HG02973 (cell line): Measurements from ENCODE around the gene IL17RC.

Source experiments
- ATAC-seq: cut with Tn5 transposase; IDR thresholded peaks from one replicate; pipeline ENCODE4 v1.9.1; 2021; ENCODE audit warnings: moderate library complexity; ENCODE audit not compliant: unreplicated experiment

Gene IL17RC

DNA sequence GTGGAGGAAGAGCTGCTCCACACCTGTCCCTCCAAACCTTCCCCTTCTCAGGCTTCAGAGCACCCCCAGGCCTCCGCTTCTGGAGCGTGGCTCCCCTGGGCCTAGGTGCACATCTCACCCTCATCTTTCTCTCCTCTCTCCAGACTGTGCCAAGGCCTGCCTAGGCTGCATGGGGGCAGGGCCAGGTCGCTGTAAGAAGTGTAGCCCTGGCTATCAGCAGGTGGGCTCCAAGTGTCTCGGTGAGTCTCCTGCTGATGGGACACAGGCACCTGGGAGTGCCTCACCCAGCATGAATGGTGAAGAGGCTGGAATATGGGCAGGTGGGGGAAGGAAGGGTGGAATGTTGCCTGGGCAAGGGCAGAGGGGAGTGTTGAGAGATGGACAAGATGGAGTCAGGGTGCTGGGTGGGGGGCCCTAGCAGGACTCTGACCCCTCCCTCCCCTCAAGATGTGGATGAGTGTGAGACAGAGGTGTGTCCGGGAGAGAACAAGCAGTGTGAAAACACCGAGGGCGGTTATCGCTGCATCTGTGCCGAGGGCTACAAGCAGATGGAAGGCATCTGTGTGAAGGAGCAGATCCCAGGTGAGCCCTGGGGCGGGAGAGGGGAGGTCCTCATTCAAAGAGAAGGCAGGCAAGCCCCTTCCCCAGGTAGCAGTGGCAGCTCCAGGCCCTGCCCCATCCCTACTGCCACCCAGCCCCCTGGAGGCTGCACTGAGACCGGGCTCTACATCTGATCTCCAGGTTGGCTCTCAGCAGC, 26.2 kb downstream of the IL17RC start:
- ATAC-seq: no peak

DNA sequence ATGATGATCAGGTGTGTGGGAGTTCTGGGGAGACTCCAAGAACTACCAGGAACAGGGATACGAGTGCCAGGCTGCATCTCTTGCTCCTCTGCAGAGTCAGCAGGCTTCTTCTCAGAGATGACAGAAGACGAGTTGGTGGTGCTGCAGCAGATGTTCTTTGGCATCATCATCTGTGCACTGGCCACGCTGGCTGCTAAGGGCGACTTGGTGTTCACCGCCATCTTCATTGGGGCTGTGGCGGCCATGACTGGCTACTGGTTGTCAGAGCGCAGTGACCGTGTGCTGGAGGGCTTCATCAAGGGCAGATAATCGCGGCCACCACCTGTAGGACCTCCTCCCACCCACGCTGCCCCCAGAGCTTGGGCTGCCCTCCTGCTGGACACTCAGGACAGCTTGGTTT, 27.4 kb downstream of the IL17RC start:
- ATAC-seq: no peak

DNA sequence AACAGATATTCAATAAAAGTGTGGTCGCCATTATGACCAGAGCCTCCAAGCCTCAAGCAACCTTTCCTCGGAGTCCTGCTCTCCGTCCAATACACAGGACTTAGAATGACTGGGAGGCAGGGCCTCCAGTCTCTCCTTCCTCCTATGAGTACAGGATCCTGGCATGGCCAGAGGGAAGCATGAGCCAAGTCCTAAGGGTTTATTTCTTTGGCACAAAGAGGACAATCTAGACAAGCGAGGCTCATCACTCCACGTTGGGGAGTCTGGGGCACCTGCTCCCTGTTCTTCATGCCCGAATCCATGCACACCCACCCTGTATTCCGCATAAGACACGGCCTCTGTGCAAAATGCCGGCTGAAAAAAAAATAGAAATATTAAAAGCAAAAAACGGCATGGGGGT, 28.5 kb downstream of the IL17RC start:
- ATAC-seq: no peak

DNA sequence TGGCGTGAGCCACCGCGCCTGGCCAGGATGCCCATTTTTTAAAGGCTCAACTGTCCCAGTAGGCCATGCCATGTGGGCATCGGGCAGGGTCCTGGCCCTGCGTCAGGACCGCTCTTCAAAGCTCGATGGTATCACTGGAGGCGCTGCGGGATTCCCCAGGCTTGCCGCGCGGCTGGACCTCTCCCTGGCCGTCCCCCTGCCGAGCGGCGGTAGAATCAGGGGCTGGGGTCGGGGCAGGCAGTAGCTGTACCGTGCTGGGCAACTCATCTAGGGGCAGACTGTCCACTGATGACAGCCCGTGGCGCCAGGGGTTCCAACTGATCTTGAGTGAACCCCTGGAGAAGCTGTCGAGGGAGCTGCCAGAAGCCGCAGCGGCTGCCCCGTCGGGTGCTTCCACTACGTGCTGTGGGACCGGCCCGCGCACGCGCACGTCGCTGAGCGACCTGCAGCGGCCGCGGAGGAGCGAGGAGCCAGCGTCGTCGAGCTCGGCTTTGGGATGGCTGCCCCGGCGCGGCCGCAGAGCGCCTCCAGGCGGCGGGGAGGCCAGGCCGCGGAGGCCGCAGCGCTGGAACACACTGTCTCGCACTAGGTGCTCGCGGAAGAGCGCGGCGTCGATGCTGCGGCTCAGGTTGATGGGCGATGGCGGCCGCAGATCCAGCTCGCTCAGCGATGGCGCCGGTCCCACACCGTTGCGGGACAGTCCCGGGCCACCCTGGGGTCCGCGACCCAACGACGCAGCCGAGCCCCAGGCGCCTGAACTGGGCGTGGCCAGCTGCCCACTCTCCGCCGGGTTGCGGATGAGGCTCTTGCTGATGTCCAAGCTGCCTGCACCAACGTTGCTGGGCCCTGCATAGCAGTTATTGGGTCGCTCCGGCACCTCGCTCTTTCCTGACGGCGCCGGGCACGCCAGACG, 29.5 kb downstream of the IL17RC start:
- peak; percentile 55 for ATAC-seq

DNA sequence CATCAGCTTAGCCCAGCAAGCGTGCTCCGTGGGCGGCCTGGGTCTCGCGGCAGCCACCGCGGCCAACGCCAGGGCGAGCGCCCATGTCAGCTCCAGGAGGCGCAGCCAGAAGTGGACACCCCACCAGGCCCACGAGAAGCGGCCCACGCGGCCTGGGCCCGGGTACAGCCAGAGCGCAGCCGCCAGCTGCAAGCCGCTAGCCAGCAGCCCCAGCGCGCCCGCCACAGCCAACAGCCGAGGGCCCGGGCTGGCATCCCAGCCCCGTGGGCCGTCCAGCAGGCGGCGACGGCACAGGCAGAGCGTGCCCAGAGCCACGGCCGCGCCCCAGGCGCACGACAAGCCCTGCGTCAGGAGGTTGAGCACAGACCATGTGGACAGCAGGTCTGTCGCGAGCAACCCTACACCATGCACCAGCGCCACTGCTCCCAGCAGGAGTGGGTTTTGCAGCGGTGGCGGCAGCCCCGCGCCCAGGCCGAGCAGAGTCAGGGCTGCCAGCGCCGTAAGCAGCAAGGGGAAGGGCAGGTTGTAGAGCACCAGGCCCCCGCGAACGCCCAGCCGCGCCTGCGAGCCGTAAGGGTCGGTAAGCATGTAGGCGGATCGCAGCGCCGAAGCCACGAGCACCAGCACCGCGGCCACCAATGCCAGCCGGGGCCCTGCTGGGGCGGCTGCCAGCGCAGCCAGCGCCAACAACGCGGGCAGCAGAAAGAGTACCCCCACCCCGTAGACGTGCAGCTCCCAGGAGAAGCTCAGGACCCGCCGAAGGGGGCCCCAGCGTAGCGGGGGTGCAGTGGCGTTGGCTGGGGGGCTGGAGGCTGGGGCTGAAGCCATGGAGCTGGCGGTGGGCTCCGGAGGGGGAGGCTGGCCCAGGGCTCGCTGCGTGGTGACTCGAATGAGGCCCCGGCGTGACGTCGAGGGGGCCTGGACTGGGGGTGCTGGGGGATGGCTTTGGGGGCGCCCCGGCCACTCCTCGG, 30.4 kb downstream of the IL17RC start:
- ATAC-seq: no peak

DNA sequence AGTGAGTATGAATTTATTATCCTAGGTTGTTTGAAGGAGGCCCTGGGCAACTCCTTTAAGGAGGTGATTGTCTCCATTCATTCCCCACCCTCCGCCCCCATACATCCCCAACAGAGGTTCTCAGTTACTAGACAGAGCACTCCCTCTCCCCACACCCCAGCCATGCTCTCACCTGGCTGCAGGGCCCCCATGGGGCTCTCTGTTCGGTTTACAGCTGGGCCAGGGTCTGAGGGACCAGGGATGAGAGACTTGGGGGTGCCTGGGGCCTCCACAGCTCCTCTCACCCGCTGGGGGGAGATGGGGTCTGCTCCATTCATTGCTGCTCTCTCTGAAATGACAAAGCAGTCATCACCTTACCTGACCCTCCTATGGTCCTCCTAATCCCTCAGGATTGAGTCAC, 31.7 kb downstream of the IL17RC start:
- ATAC-seq: no peak

DNA sequence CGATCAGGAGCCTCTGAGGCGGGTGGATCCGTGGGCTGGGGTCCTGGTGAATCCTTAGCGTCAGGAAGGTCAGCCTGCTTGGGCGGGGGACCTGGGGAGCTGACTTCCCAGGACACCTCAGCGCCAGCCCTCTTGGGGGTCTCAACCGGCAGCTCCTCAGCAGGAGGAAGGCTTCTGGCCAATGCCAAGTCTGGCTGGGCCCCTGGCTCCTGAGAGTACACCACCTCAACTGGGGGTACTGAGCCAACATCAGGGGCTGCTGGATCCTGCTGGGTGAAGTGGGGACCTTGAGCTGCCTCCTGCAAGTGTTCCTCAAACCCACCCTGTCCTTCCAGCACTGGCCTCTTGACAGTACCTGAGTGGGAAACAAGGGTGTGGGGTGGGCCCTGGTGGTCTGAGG, 32.2 kb downstream of the IL17RC start:
- ATAC-seq: no peak

DNA sequence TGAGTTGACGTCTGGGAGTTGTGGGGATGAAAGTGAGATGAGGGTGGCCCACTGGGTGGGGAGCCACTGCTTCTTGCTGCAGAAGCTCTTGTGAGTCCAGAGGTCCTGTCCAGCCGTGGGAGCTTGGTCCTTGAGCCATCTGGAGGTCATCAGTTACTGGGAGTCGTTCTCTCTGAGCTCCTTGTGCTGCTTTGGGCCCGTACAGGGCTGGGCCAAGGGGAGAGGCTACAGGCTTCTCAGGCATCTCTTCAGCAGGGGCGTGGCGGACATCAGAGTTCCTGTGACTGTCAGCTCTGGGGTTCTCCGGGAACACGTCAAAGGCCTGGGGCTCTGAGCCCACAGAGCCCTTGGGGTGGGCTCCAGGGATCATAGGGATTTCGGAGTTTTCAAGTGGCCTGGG, 32.7 kb downstream of the IL17RC start:
- no peak for ATAC-seq

DNA sequence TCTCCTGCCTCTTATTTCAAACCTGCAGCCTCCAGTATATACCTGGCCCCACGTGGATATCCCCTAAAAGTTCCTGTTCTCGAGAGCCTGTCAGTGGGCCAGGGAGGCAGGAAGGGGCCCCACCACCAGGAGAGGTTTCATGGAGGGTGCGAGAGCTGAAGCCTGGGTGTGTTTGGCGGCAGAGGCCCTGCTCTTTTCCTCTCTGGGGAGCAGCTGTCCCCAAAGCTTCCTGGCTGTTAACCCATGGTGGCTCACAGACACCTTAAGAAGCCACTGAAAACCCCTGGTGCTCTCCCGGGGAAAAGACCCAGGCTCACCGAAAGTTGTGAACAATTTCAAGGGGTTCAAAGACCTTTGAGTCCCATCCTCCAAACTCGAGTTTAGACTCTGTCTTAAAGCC, 34.2 kb downstream of the IL17RC start:
- ATAC-seq: no peak

DNA sequence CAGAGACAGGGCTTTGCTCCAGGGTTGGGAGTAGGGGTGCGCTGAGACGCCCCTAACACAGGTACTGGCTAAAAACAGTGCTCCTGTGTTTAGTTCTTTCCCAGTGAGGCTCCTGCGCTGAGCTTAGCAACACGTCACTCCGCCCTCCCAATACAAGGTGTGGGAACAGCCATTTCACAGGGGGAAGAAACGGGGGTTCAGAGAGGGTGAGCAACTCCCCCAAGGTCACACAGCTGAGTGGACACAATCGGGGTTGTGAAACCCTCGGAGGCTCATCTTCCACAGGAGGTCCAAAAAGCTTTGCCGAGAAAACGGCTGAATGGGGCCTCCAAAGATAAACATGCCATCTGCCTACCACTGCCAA, 34.7 kb downstream of the IL17RC start:
- ATAC-seq: no peak

DNA sequence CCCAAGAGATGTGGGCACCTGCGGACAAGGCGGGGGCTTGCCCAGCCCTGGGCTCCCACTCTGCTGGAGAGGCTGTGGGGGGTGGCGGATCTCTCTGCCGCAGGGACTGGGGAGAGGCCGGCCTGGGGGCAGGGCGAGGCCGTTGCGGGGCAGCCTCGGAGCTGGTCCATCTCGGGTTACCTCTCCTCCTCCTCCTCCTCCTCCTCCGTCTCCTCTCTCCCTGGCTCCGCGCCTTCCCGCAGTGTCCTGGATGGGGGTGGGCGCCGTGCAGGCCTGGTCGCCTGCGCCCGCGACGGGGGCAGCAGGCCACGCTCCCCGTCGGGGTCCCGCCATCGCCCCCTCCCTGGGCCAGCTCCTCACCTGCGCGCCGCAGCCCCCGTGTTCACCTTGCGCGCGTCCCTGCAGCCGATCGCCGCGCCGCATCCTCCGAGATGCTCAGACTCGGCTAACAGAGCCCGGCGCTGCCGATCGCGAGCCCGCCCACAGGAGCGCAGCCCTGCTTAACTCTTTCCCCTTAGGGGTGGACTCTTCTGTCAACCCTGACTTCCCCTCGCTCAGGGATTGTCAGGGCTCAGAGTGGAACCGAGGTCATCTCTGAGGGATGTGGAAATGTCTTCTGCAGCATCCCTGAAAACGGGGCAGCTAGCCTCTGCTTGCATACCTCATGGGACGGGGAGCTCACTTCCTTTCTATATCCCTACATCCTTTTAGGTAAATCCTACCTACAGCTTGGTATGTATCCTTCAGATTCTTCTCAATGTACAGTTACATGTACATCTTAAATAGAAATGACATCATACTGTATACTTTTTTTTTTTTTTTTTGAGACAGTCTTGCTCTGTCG, 35.3 kb downstream of the IL17RC start, which contains the start of gene PRRT3:
PRRT3 (minus strand) TSS at position 447 of the 844 bp plus-strand sequence. CDS start 2,293 bp downstream, outside the sequence.
- peak; percentile 81 for ATAC-seq

DNA sequence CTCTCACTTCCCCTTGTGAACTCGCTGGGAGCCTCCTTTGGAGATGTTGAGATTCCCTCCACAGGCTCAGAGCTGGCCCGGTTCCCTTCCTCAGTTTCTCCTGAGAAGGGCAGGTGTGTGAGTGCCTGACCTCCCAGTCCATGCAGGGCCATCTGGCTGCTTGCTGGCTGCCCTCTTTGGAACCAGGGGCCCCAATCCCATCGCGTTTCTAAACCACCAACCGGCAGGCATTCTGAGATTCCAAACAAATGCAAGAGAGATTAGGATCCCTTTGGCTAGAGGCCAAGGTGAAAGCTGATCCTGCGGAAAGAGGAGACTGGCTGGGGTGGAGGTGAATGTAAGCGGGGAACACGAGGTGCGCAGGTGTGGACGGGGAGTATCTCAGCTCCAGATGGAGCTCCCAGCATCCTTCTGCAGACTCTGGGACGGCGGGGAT, 38.2 kb downstream of the IL17RC start:
- ATAC-seq: no peak

DNA sequence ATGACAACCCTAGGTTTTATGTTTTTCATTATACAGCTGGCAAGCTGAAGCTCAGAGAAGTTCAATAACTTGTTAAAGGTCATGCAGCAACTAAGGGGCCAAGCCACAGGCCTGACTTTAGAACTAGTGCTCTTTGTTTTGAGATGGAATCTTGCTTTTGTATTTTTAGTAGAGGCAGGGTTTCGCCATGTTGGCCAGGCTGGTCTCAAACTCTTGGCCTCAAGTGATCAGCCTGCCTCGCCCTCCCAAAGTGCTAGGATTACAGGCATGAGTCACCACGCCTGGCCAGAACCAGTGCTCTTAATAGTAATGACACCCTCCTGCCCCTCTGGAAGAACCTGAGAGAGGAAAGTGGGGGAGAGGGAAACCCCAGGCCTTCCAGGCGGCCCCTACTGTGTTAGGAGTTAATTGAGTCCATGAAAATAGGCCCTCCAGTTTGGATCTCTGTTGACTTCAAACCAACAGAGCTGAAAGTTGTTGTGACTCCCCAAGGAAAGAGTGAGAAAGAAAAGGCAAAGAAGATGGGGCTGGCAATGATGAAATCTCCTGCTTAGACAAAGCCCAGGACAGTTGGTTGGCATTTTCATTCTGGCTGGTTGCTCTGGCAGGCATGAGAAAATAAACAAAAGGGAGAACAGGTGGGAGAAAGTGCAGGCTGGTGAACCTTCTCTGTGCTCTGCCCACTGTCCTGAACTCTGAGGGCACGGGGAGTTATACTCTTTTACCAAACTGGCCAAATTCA, 38.9 kb downstream of the IL17RC start:
- ATAC-seq: no peak

DNA sequence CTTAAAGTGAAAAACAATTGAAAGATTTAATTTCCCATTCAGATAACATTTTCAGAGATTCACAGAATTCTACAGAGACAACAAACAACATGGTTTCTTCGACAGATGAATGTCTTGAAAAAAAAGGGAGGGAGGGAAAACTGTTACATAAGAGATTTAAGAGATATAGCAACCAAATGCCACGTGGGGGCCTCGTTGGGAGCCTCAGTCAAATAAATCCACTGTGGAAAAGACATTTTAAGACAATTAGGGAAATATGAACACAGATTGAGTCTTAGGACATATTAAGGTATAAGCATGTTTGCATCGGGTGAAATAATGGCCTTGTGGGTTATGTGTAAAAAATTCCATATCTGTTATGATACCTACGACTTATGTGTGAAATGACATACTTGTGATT, 40.3 kb downstream of the IL17RC start:
- no peak for ATAC-seq

DNA sequence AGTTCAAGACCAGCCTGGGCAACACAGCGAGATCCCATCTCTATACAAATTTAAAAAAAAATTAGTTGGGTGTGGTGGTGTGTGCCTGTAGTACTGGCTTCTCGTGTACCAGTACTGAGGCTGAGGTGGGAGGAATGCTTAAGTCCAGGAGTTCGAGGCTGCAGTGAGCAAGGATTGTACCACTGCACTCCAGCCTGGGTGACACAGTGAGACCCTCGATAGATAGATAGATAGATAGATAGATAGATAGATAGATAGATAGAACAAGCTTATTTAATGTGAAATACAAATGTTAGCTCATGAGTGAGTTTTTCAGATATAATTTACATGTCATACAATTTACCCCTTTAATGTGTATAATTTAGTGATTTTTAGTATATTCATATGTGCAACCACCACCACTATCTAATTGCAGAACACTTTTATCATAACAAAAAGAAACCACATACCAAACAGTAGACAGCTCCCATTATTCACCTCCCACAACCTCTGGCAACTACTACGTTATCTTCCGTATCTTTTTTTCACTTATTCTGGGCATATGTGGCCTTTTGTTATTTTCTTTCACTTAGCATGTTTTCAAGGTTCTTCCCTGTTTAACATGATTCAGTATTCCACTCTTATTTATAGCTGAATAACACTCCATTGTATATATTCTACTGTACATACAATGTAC, 48.4 kb downstream of the IL17RC start:
- ATAC-seq: no peak

DNA sequence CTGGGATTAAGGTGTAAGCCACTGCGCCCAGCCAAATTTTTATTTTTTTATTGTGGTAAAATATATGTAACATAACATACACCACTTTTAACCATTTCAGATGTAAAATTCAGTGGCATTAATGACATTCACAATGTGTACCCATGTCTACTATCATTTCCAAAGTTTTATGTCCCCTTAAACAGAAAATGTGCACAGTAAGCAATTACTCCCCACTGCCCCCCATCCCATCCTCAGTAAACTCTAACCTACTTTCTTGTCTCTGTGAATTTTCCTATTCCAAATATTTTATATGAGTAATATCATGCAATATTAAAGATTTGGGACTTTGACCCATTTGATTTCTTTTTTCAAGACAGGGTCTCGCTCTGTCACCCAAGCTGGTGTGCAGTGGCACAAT, 49.9 kb downstream of the IL17RC start:
- no peak for ATAC-seq

DNA sequence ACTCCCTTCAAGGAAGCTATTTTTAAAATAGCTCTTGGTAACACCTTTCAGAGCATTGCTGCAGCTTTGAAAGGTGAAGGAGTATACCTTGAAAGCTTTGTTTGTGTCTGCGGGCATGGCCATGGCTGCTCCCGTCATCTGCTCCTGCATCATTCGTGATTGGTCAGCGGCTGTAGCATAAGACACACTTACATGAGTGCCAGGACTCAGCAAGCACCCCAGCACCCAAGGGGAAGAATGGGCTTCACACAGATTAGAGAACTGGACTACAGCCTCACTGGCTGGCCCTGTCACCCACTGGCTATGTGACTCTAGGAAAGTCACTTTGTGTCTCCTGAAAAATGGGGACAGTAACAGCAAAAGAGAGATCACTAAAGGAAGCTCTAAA, 52.7 kb downstream of the IL17RC start:
- no peak for ATAC-seq

DNA sequence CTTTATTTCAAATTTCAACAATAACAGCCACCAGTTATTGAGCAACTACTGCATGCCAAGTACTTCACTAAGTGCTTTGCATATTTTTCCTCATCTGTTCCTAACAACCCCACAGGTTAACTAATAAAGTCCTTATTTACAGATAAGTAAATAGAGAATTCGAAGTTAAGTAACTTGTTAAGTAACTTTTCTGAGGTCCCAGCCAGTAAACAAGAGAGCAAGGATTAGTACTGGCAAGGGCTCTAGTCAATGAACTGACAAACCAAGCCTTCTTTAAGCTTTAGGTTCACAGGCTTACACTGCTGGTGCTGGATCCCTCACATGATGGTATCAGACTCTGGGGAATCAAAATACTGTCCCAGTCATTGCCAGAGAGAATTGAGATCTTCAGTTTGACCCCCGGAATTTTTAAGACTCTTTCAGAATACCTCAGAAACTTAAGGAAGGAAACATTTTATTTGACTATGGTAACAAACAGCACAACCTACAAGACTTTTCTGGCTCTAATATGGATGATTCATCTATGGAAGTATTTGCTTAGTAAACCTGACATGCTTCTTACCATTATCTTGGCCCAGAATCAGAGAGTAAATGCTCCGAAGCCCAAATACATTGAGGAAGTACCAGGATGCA, 53.2 kb downstream of the IL17RC start:
- ATAC-seq: no peak
